GM13977 (cell line): ENCODE data around the gene HSF2BP.
"Not testable (repeated sequence)": the region's sequence is repeated elsewhere in the genome, so short reads cannot be mapped to it uniquely, and the experiment has no call there.

Experiments used
- DNase-seq: peaks from one replicate; pipeline ENCODE4 v3.0.0; 2012; ENCODE audit warnings: low spot score
- CTCF ChIP-seq: IDR thresholded peaks from 2 replicates; pipeline ENCODE4 v1.5.1; 2012; ENCODE audit warnings: mild to moderate bottlenecking, control low read depth; ENCODE audit not compliant: insufficient read depth; ENCODE audit errors: extremely low read depth, missing control alignments
- in situ Hi-C: fragments of 300-500 bp; cut with MboI; formaldehyde crosslinking; loops from one replicate; pipeline ENCODE4 v1.12.0; 2022; ENCODE audit warnings: low sequenced_read_pairs, low pct_unique_long_range_greater_than_20kb, mixed read lengths, inconsistent platforms; ENCODE audit not compliant: unreplicated experiment

The HSF2BP gene

GRCh38 chr21:43624339-43624738, 34.9 kb downstream of the HSF2BP start:
- no peak for DNase-seq
- TF ChIP-seq CTCF = no peak

DNA sequence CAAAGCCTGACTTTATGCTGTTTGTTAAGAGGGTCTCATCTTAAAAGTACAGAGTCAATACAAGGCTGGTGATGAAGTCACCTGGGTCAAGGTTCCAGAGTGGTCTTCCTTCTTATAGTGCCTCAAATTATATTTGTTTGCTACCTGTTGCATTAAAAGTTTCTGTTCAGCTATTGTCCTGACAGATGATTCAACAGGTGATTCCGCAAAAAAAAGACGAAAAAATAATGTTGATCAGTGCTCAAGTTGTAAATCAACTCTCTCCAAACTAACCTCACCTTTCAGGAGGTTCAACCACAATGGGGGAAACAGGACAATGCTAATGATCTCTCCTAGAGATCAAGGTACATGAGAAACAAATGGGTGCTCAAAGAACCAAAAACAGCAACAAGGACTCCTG, 35.7 kb downstream of the HSF2BP start:
- in situ Hi-C loops = no loop called here
- TF ChIP-seq CTCF = no peak
- DNase-seq = no peak

More at GRCh38 chr21:43624339-43624738, 34.9 kb downstream of the HSF2BP start:
- in situ Hi-C loops = no loop called here

GRCh38 chr21:43622796-43623195, 36.5 kb downstream of the HSF2BP start:
- no peak for DNase-seq
- in situ Hi-C loops = no loop called here
- TF ChIP-seq CTCF = no peak

DNA sequence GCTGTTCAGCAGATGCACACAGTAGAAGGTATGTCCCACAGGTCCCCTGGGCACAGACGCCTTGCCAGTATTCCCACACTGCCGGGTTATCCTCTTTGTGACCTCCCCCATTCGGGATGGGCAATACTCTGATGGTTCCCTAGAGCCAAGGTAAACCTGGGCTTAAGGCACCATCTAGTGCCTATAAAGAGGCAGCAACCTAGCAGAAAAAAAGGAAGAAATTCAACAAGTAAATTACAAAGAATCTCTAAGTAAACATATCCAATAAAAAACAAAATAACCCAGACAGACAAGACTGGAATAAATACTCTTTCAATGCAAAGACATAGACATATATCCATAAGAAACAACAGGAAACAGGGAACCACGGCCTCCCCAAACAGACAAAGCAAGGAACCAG, 39.4 kb downstream of the HSF2BP start:
- in situ Hi-C loops = no loop called here
- no peak for DNase-seq
- TF ChIP-seq CTCF = no peak

GRCh38 chr21:43619344-43619743, 39.9 kb downstream of the HSF2BP start:
- in situ Hi-C loops = no loop called here
- no peak for DNase-seq
- no peak for TF ChIP-seq CTCF

- DNase-seq = no peak
- in situ Hi-C loops = no loop called here
- TF ChIP-seq CTCF = no peak
Observed at GRCh38 chr21:43618940-43619339, 40.3 kb downstream of the HSF2BP start.

DNA sequence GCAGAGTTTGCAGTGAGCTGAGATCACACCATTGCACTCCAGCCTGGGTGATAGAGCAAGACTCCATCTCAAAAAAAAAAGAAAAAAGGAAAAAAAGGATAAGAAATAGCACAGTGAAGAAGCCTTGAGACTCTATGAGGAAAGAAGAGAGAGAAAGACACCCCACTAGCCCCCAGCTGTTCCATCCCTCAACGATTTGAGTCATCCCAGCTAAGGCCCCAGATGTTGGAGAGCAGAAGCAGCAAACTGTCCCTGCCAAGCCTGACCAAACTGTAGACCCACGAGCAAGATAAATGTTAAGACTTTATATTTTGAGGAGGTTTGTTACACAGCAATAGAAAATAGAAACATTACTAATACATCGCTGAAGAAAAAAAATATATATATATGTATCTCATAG, 42.4 kb downstream of the HSF2BP start:
- DNase-seq, in situ Hi-C loops: not testable (repeated sequence)
